OCI-LY3 (cell line): ENCODE results near the gene SLC25A29.

Experiments used
- CTCF ChIP-seq: fragments of 200-600, 300-600 bp; sonication (generic); IDR thresholded peaks from 2 replicates; pipeline ENCODE4 v1.5.1; 2014; ENCODE audit warnings: antibody characterized with exemption, low read length, low read depth
- EZH2phosphoT487 ChIP-seq: fragments of 200-600 bp; shearing (Covaris generic); IDR thresholded peaks from 2 replicates; pipeline ENCODE4 v1.6.1; 2018; ENCODE audit warnings: antibody characterized with exemption, mixed run types, low read depth

- TF ChIP-seq CTCF (no peak), EZH2phosphoT487 (no peak)
These were observed 23.7 kb upstream of the SLC25A29 start for GRCh38 chr14:100330007-100330344.
